ENCODE data around the gene MRRF. TPM values are rescaled to one million over a fixed set of nuclear protein-coding genes. Genes with fewer than 3 reads are reported as not detected.

The MRRF gene
- total RNA-seq, 4 donors from 2014 or later = 33.2 to 55.7 (median 47.2) TPM

GRCh38 chr9:122380293-122380692 is 115.6 kb downstream of the MRRF start:
- Histone ChIP-seq H3K4me1 (peaks cover 6 to 10% of the 10 kb centered on the region in 2 donors), H3K4me3 (no peak overlapping the region), H3K27me3 (no peaks in the 10 kb centered on the region), H3K36me3 (no peaks in the 10 kb centered on the region), H3K27ac (no peak overlapping the region), H3K9me3 (no peaks in the 10 kb centered on the region)
- ATAC-seq (no peak), DNase-seq (no peak)
- intact Hi-C loops (cut with DNase I; ENCODE audit: low total_unique reads) (no loop called here), in situ Hi-C loops (cut with MboI; ENCODE audit: low sequenced_read_pairs in 4 of 4) (no loop called here)
- TF ChIP-seq POLR2A (IDR thresholded peaks at IDR 0.05) = no peak
- TF ChIP-seq CTCF (IDR thresholded peaks at IDR 0.05 in 4 of 5, conservative IDR thresholded peaks at IDR 0.05 in 1 of 5) = no peak

Other genes starting within 250 kb of the MRRF start
- 10 to 100 TPM; 12.3 to 20.5 (median 15.3) TPM for gene TTLL11, start 171.6 kb upstream of the MRRF start, total RNA-seq
- gene NDUFA8, start 105.1 kb upstream of the MRRF start, total RNA-seq = 100 to 1,000 TPM in 1 of 4 donors, 10 to 100 TPM in 3; 51.0 to 114 (median 92.8) TPM
- not detected for gene MORN5, start 105.0 kb upstream of the MRRF start, total RNA-seq
- 1 to 10 TPM in 3 of 4 donors, under 1 TPM in 1; 0.83 to 4.5 (median 1.7) TPM for gene LHX6, start 35.9 kb upstream of the MRRF start, total RNA-seq
- gene RBM18, start within 50 bp of the MRRF start, total RNA-seq = 10 to 100 TPM; 10.6 to 26.6 (median 21.8) TPM
- gene PTGS1, start 106.1 kb downstream of the MRRF start, total RNA-seq = 1 to 10 TPM in 3 of 4 donors, under 1 TPM in 1; 0.78 to 1.8 (median 1.0) TPM
- not detected for gene OR1J1, start 213.0 kb downstream of the MRRF start, total RNA-seq
- gene OR1J2, start 245.9 kb downstream of the MRRF start, total RNA-seq = not detected